HCT116 (cell line): ENCODE results near the gene PRSS35. TPM values are rescaled to one million over a fixed set of nuclear protein-coding genes. Genes with fewer than 3 reads are reported as not detected.
"Not testable (repeated sequence)": the region's sequence is repeated elsewhere in the genome, so short reads cannot be mapped to it uniquely, and the experiment has no call there.

ENCODE experiments used
- ATAC-seq: fragments of 200-7000 bp; cut with Tn5 transposase; 2 replicates; pipeline ENCODE4 v1.9.1; 2020; ENCODE audit warnings: mild to moderate bottlenecking, moderate library complexity
- BruUV-seq: library from RNA; stranded (reverse); fragments of 400-500 nt; replicated peaks from 2 replicates; lab custom pipeline; 2021; lab: Mats Ljungman, UMichigan
- CTCF ChIA-PET: fragments of 300-600 bp; sonication (Branson Sonifier 250); formaldehyde crosslinking; loops from one replicate; lab custom pipeline; 2021; ENCODE audit warnings: antibody characterized with exemption; lab: Charles Lee
- POLR2A ChIA-PET: fragments of 300-600, 350-600 bp; sonication (Branson Sonifier 250); formaldehyde crosslinking; loops from one replicate; lab custom pipeline; 2021; ENCODE audit warnings: antibody characterized with exemption; lab: Charles Lee
- RAD21 ChIA-PET, 2 experiments: fragments of 300-600 bp; sonication (Branson Sonifier 250); formaldehyde crosslinking; loops; one replicate each; lab custom pipeline; 2023; ENCODE audit warnings: low total read pairs in 2 of 2; ENCODE audit not compliant: uncharacterized antibody in 2 of 2, unreplicated experiment in 2 of 2, low non-redundant PET in 1 of 2; lab: Charles Lee
- DNase-seq: peaks from one replicate; pipeline ENCODE4 v3.0.0-alpha.2; 2010; ENCODE audit warnings: low read depth, low spot score
- H2AFZ ChIP-seq: fragments of 200-600 bp; shearing (Covaris generic), sonication (generic); 2 replicates; pipeline ENCODE4 v1.6.1; 2017; ENCODE audit warnings: low read depth, mixed run types, mixed read lengths, antibody characterized with exemption, low read length; ENCODE audit not compliant: poor library complexity, severe bottlenecking
- H3K27ac ChIP-seq: 2 replicates; pipeline ENCODE4 v1.5.1; 2012; ENCODE audit warnings: low read depth, low read length
- H3K27me3 ChIP-seq: fragments of 200-600 bp; sonication (generic); 2 replicates; pipeline ENCODE4 v1.6.1; 2016; ENCODE audit warnings: mixed run types, low read length, mixed read lengths; ENCODE audit not compliant: insufficient read depth
- H3K36me3 ChIP-seq, 2 experiments: fragments of 200-500 bp in 1 of 2; fragments of 200-600 bp in 1 of 2; sonication (Bioruptor generic) in 1 of 2; sonication (generic) in 1 of 2; 2 replicates each; pipeline versions ENCODE4 v1.5.1 to v1.6.1; 2014 to 2016; ENCODE audit warnings: low read length in 2 of 2, inconsistent platforms in 1 of 2, mixed read lengths in 1 of 2, mixed run types in 1 of 2; ENCODE audit not compliant: insufficient read depth in 2 of 2, control insufficient read depth in 1 of 2
- H3K4me1 ChIP-seq, 2 experiments: fragments of 200-600 bp in 1 of 2; sonication (generic) in 1 of 2; 2 replicates each; pipeline versions ENCODE4 v1.5.1 to v1.6.1; 2012 to 2017; ENCODE audit warnings: low read length in 2 of 2, inconsistent platforms in 1 of 2, mild to moderate bottlenecking in 1 of 2, mixed read lengths in 1 of 2, mixed run types in 1 of 2, moderate library complexity in 1 of 2; ENCODE audit not compliant: insufficient read depth in 2 of 2, control insufficient read depth in 1 of 2
- H3K4me2 ChIP-seq: fragments of 200-600 bp; sonication (generic); 2 replicates; pipeline ENCODE4 v1.6.1; 2017; ENCODE audit warnings: mixed run types, low read length, mixed read lengths
- H3K4me3 ChIP-seq, 2 experiments: fragments of 200-600 bp in 1 of 2; sonication (generic) in 1 of 2; replicated peaks in 1 of 2; 2 replicates each; pipeline ENCODE4 v1.5.1; 2011 to 2016; ENCODE audit warnings: low read length in 2 of 2, control low read depth in 1 of 2, low read depth in 1 of 2, mild to moderate bottlenecking in 1 of 2, mixed read lengths in 1 of 2, mixed run types in 1 of 2
- H3K79me2 ChIP-seq: fragments of 200-600 bp; sonication (generic); 2 replicates; pipeline ENCODE4 v1.6.1; 2017; ENCODE audit warnings: mild to moderate bottlenecking, mixed run types, low read length, moderate library complexity, mixed read lengths; ENCODE audit not compliant: insufficient read depth
- H3K9ac ChIP-seq: fragments of 200-600 bp; sonication (generic); 2 replicates; pipeline ENCODE4 v1.6.1; 2016; ENCODE audit warnings: low read length, mixed read lengths
- H3K9me2 ChIP-seq: fragments of 200-600 bp; sonication (generic), shearing (Covaris generic); 2 replicates; pipeline ENCODE4 v1.6.1; 2017; ENCODE audit warnings: mixed run types, mild to moderate bottlenecking, moderate library complexity; ENCODE audit not compliant: insufficient read depth
- H3K9me3 ChIP-seq, 2 experiments: fragments of 200-500 bp in 1 of 2; fragments of 200-600 bp in 1 of 2; sonication (Bioruptor generic) in 1 of 2; sonication (generic) in 1 of 2; 2 replicates each; pipeline ENCODE4 v1.6.1; 2014 to 2017; ENCODE audit warnings: low read length in 2 of 2, mixed read lengths in 2 of 2, inconsistent platforms in 1 of 2, low read depth in 1 of 2, mild to moderate bottlenecking in 1 of 2, mixed run types in 1 of 2, moderate library complexity in 1 of 2; ENCODE audit not compliant: control insufficient read depth in 1 of 2, insufficient read depth in 1 of 2
- H4K20me1 ChIP-seq: fragments of 200-600 bp; sonication (generic), shearing (Covaris generic); 2 replicates; pipeline ENCODE4 v1.6.1; 2017; ENCODE audit warnings: mixed run types, mild to moderate bottlenecking, moderate library complexity; ENCODE audit not compliant: insufficient read depth
- ATF3 ChIP-seq: IDR thresholded peaks from 2 replicates; pipeline ENCODE4 v1.6.1; 2012
- CBX3 ChIP-seq: IDR thresholded peaks from 2 replicates; pipeline ENCODE4 v1.6.1; 2012; ENCODE audit warnings: low read depth
- EZH2phosphoT487 ChIP-seq: fragments of 200-600 bp; IDR thresholded peaks from 2 replicates; pipeline ENCODE4 v1.6.1; 2018; ENCODE audit warnings: antibody characterized with exemption, borderline replicate concordance
- FOSL1 ChIP-seq: IDR thresholded peaks from 2 replicates; pipeline ENCODE4 v1.6.1; 2012; ENCODE audit warnings: low read depth
- JUND ChIP-seq: IDR thresholded peaks from 2 replicates; pipeline ENCODE4 v1.6.1; 2012
- POLR2A ChIP-seq: IDR thresholded peaks from 2 replicates; pipeline ENCODE4 v1.7.0; 2011; ENCODE audit warnings: borderline replicate concordance; ENCODE audit not compliant: insufficient read depth, insufficient read length; ENCODE audit errors: extremely low read depth
- POLR2AphosphoS5 ChIP-seq: IDR thresholded peaks from 2 replicates; pipeline ENCODE4 v1.6.1; 2011; ENCODE audit warnings: mild to moderate bottlenecking, low read depth, low read length, moderate library complexity
- RAD21 ChIP-seq: IDR thresholded peaks from 2 replicates; pipeline ENCODE4 v1.6.1; 2012; ENCODE audit warnings: low read depth, mild to moderate bottlenecking
- REST ChIP-seq: IDR thresholded peaks from 2 replicates; pipeline ENCODE4 v1.6.1; 2012; ENCODE audit warnings: low read depth
- SRF ChIP-seq: IDR thresholded peaks from 2 replicates; pipeline ENCODE4 v1.6.1; 2012; ENCODE audit warnings: low read depth
- TCF7L2 ChIP-seq: IDR thresholded peaks from 2 replicates; pipeline ENCODE4 v1.7.0; 2011; ENCODE audit warnings: borderline replicate concordance, inconsistent platforms; ENCODE audit not compliant: insufficient read depth, insufficient read length; ENCODE audit errors: extremely low read depth
- ZBTB33 ChIP-seq: IDR thresholded peaks from 2 replicates; pipeline ENCODE4 v1.6.1; 2011; ENCODE audit warnings: mild to moderate bottlenecking, low read length, moderate library complexity; ENCODE audit not compliant: insufficient replicate concordance; ENCODE audit errors: extremely low read depth
- ZFX ChIP-seq: fragments of 450-650 bp; IDR thresholded peaks from 2 replicates; pipeline ENCODE4 v1.6.1; 2017
- ZNF274 ChIP-seq: fragments of 200-500 bp; sonication (Bioruptor generic); IDR thresholded peaks from 2 replicates; pipeline ENCODE4 v1.6.1; 2014; ENCODE audit warnings: mild to moderate bottlenecking, low read depth, low read length, inconsistent platforms
- intact Hi-C: fragments of 100-400 bp; cut with micrococcal nuclease; formaldehyde crosslinking; loops from 2 replicates; pipeline ENCODE4 v1.10.0; 2022
- total RNA-seq: library from RNA; stranded (reverse); gene quantifications from one replicate; pipeline ENCODE4 v1.2.1, GENCODE V29; 2021; ENCODE audit not compliant: unreplicated experiment

Gene PRSS35
- total RNA-seq, 1 experiment from 2014 or later: 0.37 TPM

GRCh38 chr6:83480470-83480869 lies 31.9 kb upstream of the PRSS35 start:
- TF ChIP-seq CBX3: no peak
- no peak for TF ChIP-seq REST
- TF ChIP-seq POLR2AphosphoS5: no peak
- no peak for TF ChIP-seq POLR2A
- no peak for TF ChIP-seq ZFX
- TF ChIP-seq TCF7L2: no peak
- no peak for TF ChIP-seq JUND
- TF ChIP-seq FOSL1: no peak
- TF ChIP-seq ZBTB33: no peak
- TF ChIP-seq ATF3: no peak
- TF ChIP-seq RAD21: no peak
- no peak for TF ChIP-seq ZNF274
- TF ChIP-seq SRF: no peak
- TF ChIP-seq EZH2phosphoT487: no peak
- H3K27ac ChIP-seq: no peak overlapping the region
- H3K27me3 ChIP-seq: no peaks in the 10 kb centered on the region
- no peaks in the 10 kb centered on the region for H3K36me3 ChIP-seq
- no peaks in the 10 kb centered on the region for H4K20me1 ChIP-seq
- no peak overlapping the region for H3K9ac ChIP-seq
- RAD21 ChIA-PET: no interaction called here
- no peak overlapping the region for H3K4me3 ChIP-seq
- no peaks in the 10 kb centered on the region for H3K4me1 ChIP-seq
- no TSS peak for BruUV-seq
- CTCF ChIA-PET: no interaction called here
- intact Hi-C loops: no loop called here
- H2AFZ ChIP-seq: no peak overlapping the region
- H3K4me2 ChIP-seq: no peak overlapping the region
- DNase-seq: no peak
- POLR2A ChIA-PET: no interaction called here
- H3K79me2 ChIP-seq: no peaks in the 10 kb centered on the region
- H3K9me3 ChIP-seq: no peaks in the 10 kb centered on the region
- no peaks in the 10 kb centered on the region for H3K9me2 ChIP-seq
- no peak for ATAC-seq

- H3K27ac ChIP-seq, H3K4me1 ChIP-seq, RAD21 ChIA-PET, POLR2A ChIA-PET, H3K9me2 ChIP-seq, H3K27me3 ChIP-seq, H3K79me2 ChIP-seq, CTCF ChIA-PET, H2AFZ ChIP-seq, intact Hi-C loops, H4K20me1 ChIP-seq, DNase-seq, ATAC-seq, H3K9ac ChIP-seq, BruUV-seq, H3K36me3 ChIP-seq, H3K4me2 ChIP-seq, H3K4me3 ChIP-seq, H3K9me3 ChIP-seq: not testable (repeated sequence)
Measured at GRCh38 chr6:83481938-83482337, 30.4 kb upstream of the PRSS35 start.
